ENCODE measurements around the gene GIMAP7.

GRCh38 chr7:150471886-150472285, 42.8 kb upstream of the GIMAP7 start:
- TF ChIP-seq CTCF (IDR thresholded peaks at IDR 0.05) (no peak), EZH2 (IDR thresholded peaks at IDR 0.05) (no peak), EZH2phosphoT487 (IDR thresholded peaks at IDR 0.05) (no peak)

Data from neural progenitor cell (in vitro differentiated cells).